H1 (cell line): ENCODE results near the gene ADPRHL1. TPM values are rescaled to one million over a fixed set of nuclear protein-coding genes. Genes with fewer than 3 reads are reported as not detected.

ENCODE experiments used
- CTCF ChIA-PET: fragments of 300-600 bp; sonication (Branson Sonifier 250); formaldehyde crosslinking; loops from one replicate; lab custom pipeline; 2021; ENCODE audit not compliant: partially characterized antibody; lab: Charles Lee
- POLR2A ChIA-PET: fragments of 300-600 bp; sonication (Branson Sonifier 250); formaldehyde crosslinking; loops from one replicate; lab custom pipeline; 2021; ENCODE audit warnings: inconsistent platforms; ENCODE audit not compliant: partially characterized antibody; lab: Charles Lee
- DNase-seq, 2 experiments: peaks; one replicate each; pipeline versions ENCODE4 v3.0.0 to v3.0.0-alpha.2; 2010 to 2022; ENCODE audit warnings: low spot score in 2 of 2, low read depth in 1 of 2, mixed read lengths in 1 of 2
- FAIRE-seq: peaks from 2 replicates; lab custom pipeline; 2011; peaks lifted over from hg19 to GRCh38; lab: Jason Lieb, UNC
- H2AFZ ChIP-seq: 2 replicates; pipeline ENCODE4 v1.8.1; 2012; ENCODE audit warnings: low read length, inconsistent platforms
- H2AK5ac ChIP-seq: 2 replicates; pipeline ENCODE4 v1.6.1; 2013; ENCODE audit warnings: low read depth, low read length
- H2BK120ac ChIP-seq: replicated peaks from 2 replicates; pipeline ENCODE3; 2013; ENCODE audit warnings: low read depth, low read length, inconsistent platforms
- H2BK12ac ChIP-seq: 2 replicates; pipeline ENCODE4 v1.6.1; 2013; ENCODE audit warnings: low read depth, low read length
- H2BK15ac ChIP-seq: 2 replicates; pipeline ENCODE4 v1.6.1; 2013; ENCODE audit warnings: low read length
- H2BK20ac ChIP-seq: 2 replicates; pipeline ENCODE4 v1.6.1; 2013; ENCODE audit warnings: low read length
- H2BK5ac ChIP-seq: 2 replicates; pipeline ENCODE4 v1.6.1; 2013; ENCODE audit warnings: low read depth, low read length
- H3K14ac ChIP-seq: 2 replicates; pipeline ENCODE4 v1.6.1; 2013; ENCODE audit warnings: inconsistent platforms; ENCODE audit not compliant: insufficient read length
- H3K18ac ChIP-seq: 2 replicates; pipeline ENCODE4 v1.6.1; 2013; ENCODE audit warnings: low read length; ENCODE audit errors: extremely low read depth
- H3K23ac ChIP-seq: 2 replicates; pipeline ENCODE4 v1.6.1; 2013; ENCODE audit warnings: inconsistent platforms; ENCODE audit not compliant: insufficient read length
- H3K23me2 ChIP-seq: 2 replicates; pipeline ENCODE4 v1.6.1; 2013; ENCODE audit warnings: low read depth, low read length
- H3K27ac ChIP-seq: 2 replicates; pipeline ENCODE4 v1.6.1; 2011; ENCODE audit warnings: low read depth, low read length, inconsistent platforms
- H3K27me3 ChIP-seq, 4 experiments: replicated peaks in 1 of 4; 1 replicate in 1 of 4; 2 replicates in 3 of 4; pipeline versions ENCODE4 v1.6.1 to v1.8.1; 2011 to 2013; ENCODE audit warnings: low read length in 3 of 4, mild to moderate bottlenecking in 3 of 4, inconsistent platforms in 2 of 4, mixed read lengths in 2 of 4, moderate library complexity in 1 of 4; ENCODE audit not compliant: control insufficient read depth in 3 of 4, insufficient read depth in 3 of 4; ENCODE audit errors: extremely low read depth in 1 of 4
- H3K36me3 ChIP-seq, 4 experiments: 2 replicates each; pipeline versions ENCODE4 v1.6.1 to v1.8.1; 2011 to 2013; ENCODE audit warnings: mild to moderate bottlenecking in 4 of 4, low read length in 3 of 4, moderate library complexity in 2 of 4, control low read depth in 1 of 4, inconsistent platforms in 1 of 4; ENCODE audit not compliant: insufficient read depth in 4 of 4, control insufficient read depth in 2 of 4
- H3K4ac ChIP-seq: replicated peaks from 2 replicates; pipeline ENCODE3; 2013; ENCODE audit warnings: low read length, low read depth, mixed read lengths, inconsistent platforms; ENCODE audit not compliant: insufficient read length
- H3K4me1 ChIP-seq, 4 experiments: replicated peaks in 1 of 4; 1 replicate in 1 of 4; 2 replicates in 3 of 4; pipeline versions ENCODE4 v1.6.1 to v1.8.1; 2011 to 2013; ENCODE audit warnings: low read length in 3 of 4, inconsistent platforms in 2 of 4, mixed read lengths in 1 of 4; ENCODE audit not compliant: insufficient read depth in 4 of 4, control insufficient read depth in 3 of 4
- H3K4me2 ChIP-seq, 2 experiments: 2 replicates each; pipeline versions ENCODE4 v1.6.1 to v1.8.1; 2011 to 2013; ENCODE audit warnings: low read depth in 2 of 2, low read length in 2 of 2, control low read depth in 1 of 2, inconsistent platforms in 1 of 2, mild to moderate bottlenecking in 1 of 2; ENCODE audit not compliant: insufficient read depth in 1 of 2
- H3K4me3 ChIP-seq, 4 experiments: fragments of 200-600, 300-600 bp in 1 of 4; sonication (generic), shearing (Covaris generic), sonication (Bioruptor Twin) in 1 of 4; 2 replicates each; pipeline versions ENCODE4 v1.5.1 to v1.8.1; 2011 to 2016; ENCODE audit warnings: low read length in 4 of 4, low read depth in 3 of 4, control low read depth in 2 of 4, inconsistent platforms in 2 of 4, mild to moderate bottlenecking in 2 of 4, mixed read lengths in 1 of 4, moderate library complexity in 1 of 4; ENCODE audit not compliant: insufficient read depth in 2 of 4; ENCODE audit errors: extremely low read depth in 1 of 4
- H3K56ac ChIP-seq: replicated peaks from 2 replicates; pipeline ENCODE3; 2013; ENCODE audit warnings: low read depth, mild to moderate bottlenecking, mixed read lengths, low read length, inconsistent platforms; ENCODE audit not compliant: insufficient read length
- H3K79me1 ChIP-seq: 2 replicates; pipeline ENCODE4 v1.6.1; 2013; ENCODE audit warnings: low read depth, low read length, control low read depth
- H3K79me2 ChIP-seq, 2 experiments: 2 replicates each; pipeline versions ENCODE4 v1.6.1 to v1.8.1; 2012 to 2013; ENCODE audit warnings: low read length in 2 of 2, mild to moderate bottlenecking in 2 of 2, inconsistent platforms in 1 of 2; ENCODE audit not compliant: insufficient read depth in 2 of 2, control insufficient read depth in 1 of 2
- H3K9ac ChIP-seq, 4 experiments: replicated peaks in 1 of 4; 1 replicate in 1 of 4; 2 replicates in 3 of 4; pipeline versions ENCODE4 v1.6.1 to v1.8.1; 2011 to 2013; ENCODE audit warnings: low read depth in 3 of 4, low read length in 3 of 4, control low read depth in 2 of 4, mild to moderate bottlenecking in 2 of 4, moderate library complexity in 2 of 4, inconsistent platforms in 1 of 4; ENCODE audit errors: extremely low read depth in 1 of 4
- H3K9me3 ChIP-seq, 2 experiments: 2 replicates each; pipeline versions ENCODE4 v1.6.1 to v1.8.1; 2012 to 2013; ENCODE audit warnings: mild to moderate bottlenecking in 2 of 2, moderate library complexity in 2 of 2, control low read depth in 1 of 2, inconsistent platforms in 1 of 2, low read depth in 1 of 2, low read length in 1 of 2, mixed read lengths in 1 of 2; ENCODE audit not compliant: insufficient read depth in 2 of 2
- H4K20me1 ChIP-seq, 2 experiments: replicated peaks in 1 of 2; 2 replicates each; pipeline versions ENCODE3 to v1.8.1; 2011 to 2013; ENCODE audit warnings: inconsistent platforms in 2 of 2, low read length in 2 of 2, mild to moderate bottlenecking in 1 of 2; ENCODE audit not compliant: insufficient read depth in 2 of 2, control insufficient read depth in 1 of 2
- H4K5ac ChIP-seq: 2 replicates; pipeline ENCODE4 v1.6.1; 2013; ENCODE audit warnings: low read length, low read depth, mixed read lengths, inconsistent platforms; ENCODE audit not compliant: insufficient read length
- H4K8ac ChIP-seq: 2 replicates; pipeline ENCODE4 v1.8.0; 2013; ENCODE audit warnings: mild to moderate bottlenecking, moderate library complexity, low read length, inconsistent platforms; ENCODE audit not compliant: insufficient read depth; ENCODE audit errors: extremely low read depth
- H4K91ac ChIP-seq: replicated peaks from 2 replicates; pipeline ENCODE3; 2013; ENCODE audit warnings: low read length, mixed read lengths, inconsistent platforms; ENCODE audit not compliant: insufficient read length
- BCL11A ChIP-seq, 2 experiments: IDR thresholded peaks; one replicate each; pipeline ENCODE4 v1.6.1; 2011; ENCODE audit warnings: low read depth in 2 of 2, low read length in 2 of 2, mild to moderate bottlenecking in 2 of 2
- EP300 ChIP-seq, 2 experiments: IDR thresholded peaks; 1 replicate in 1 of 2; 2 replicates in 1 of 2; pipeline ENCODE4 v1.6.1; 2011 to 2012; ENCODE audit warnings: low read depth in 2 of 2, low read length in 2 of 2, mild to moderate bottlenecking in 2 of 2, borderline replicate concordance in 1 of 2, inconsistent platforms in 1 of 2, moderate library complexity in 1 of 2
- GABPA ChIP-seq: IDR thresholded peaks from 2 replicates; pipeline ENCODE4 v1.6.1; 2011; ENCODE audit warnings: mild to moderate bottlenecking, low read length, moderate library complexity, borderline replicate concordance; ENCODE audit not compliant: insufficient read depth
- GTF2F1 ChIP-seq: IDR thresholded peaks from 2 replicates; pipeline ENCODE4 v1.6.1; 2012; ENCODE audit warnings: low read depth, low read length, improper control_type of control experiment, borderline replicate concordance
- KDM5A ChIP-seq: fragments of 200-600 bp; IDR thresholded peaks from 2 replicates; pipeline ENCODE4 v1.7.1; 2012; ENCODE audit warnings: mild to moderate bottlenecking, low read length, inconsistent platforms, mixed read lengths
- RXRA ChIP-seq: IDR thresholded peaks from 2 replicates; pipeline ENCODE4 v1.6.1; 2011; ENCODE audit warnings: low read depth, mild to moderate bottlenecking, low read length, moderate library complexity; ENCODE audit not compliant: insufficient read depth
- SAP30 ChIP-seq: fragments of 300-600 bp; sonication (generic); IDR thresholded peaks from 2 replicates; pipeline ENCODE4 v1.7.1; 2012; ENCODE audit warnings: low read length, moderate library complexity, mild to moderate bottlenecking, inconsistent platforms; ENCODE audit not compliant: insufficient read depth, insufficient replicate concordance
- TAF1 ChIP-seq: IDR thresholded peaks from 2 replicates; pipeline ENCODE4 v1.6.1; 2011; ENCODE audit warnings: mild to moderate bottlenecking, low read depth, low read length
- ZNF274 ChIP-seq: IDR thresholded peaks from 2 replicates; pipeline ENCODE4 v1.7.0; 2012; ENCODE audit warnings: low read length, borderline replicate concordance; ENCODE audit errors: extremely low read depth
- WGBS, 2 experiments: shearing (Covaris generic) in 1 of 2; methylation state at CpG; one replicate each; pipeline versions ENCODE4 v1.1.6 to v1.1.7; 2013 to 2015; ENCODE audit warnings: low lambda C conversion rate in 2 of 2, mixed read lengths in 2 of 2, inconsistent platforms in 1 of 2, low coverage in 1 of 2, missing lambda C conversion rate in 1 of 2; ENCODE audit not compliant: insufficient replicate concordance in 2 of 2, insufficient coverage in 1 of 2, insufficient read length in 1 of 2; ENCODE audit errors: extremely low coverage in 1 of 2, missing lambda C conversion rate in 1 of 2; 5-methylcytosine and 5-hydroxymethylcytosine counted together
- polyA plus RNA-seq, 7 experiments: library from polyadenylated mRNA; depleted of rRNA in 3 of 7; stranded (reverse) in 5 of 7; unstranded in 2 of 7; fragments of >200 nt in 5 of 7; fragments of 200-250 nt in 2 of 7; gene quantifications; 1 replicate in 5 of 7; 2 replicates in 1 of 7; 4 replicates in 1 of 7; pipeline versions ENCODE4 v1.2.1 to v1.2.3, GENCODE V29; 2011 to 2013; ENCODE audit warnings: missing spikeins in 2 of 7, mixed read lengths in 2 of 7
- total RNA-seq: library from RNA; stranded (reverse); fragmentation: NEBNext Ultra II Directional; extraction: Animal tissue kit (Norgen Biotek cat#: 25700); gene quantifications from 2 replicates; pipeline ENCODE4 v1.2.1, GENCODE V29; 2021
- TF ChIP-seq, protein P1 (sequence below): IDR thresholded peaks from 2 replicates; pipeline ENCODE4 v1.6.1; 2011; ENCODE audit warnings: low read depth, mild to moderate bottlenecking, low read length; ENCODE audit not compliant: insufficient read depth

The ADPRHL1 gene
- total and polyA plus RNA-seq, 2 of the 8 experiments (the other 6 are each of a cell fraction or from before 2014, with no cell fraction given), result 0.74 to 1.7 TPM

DNA sequence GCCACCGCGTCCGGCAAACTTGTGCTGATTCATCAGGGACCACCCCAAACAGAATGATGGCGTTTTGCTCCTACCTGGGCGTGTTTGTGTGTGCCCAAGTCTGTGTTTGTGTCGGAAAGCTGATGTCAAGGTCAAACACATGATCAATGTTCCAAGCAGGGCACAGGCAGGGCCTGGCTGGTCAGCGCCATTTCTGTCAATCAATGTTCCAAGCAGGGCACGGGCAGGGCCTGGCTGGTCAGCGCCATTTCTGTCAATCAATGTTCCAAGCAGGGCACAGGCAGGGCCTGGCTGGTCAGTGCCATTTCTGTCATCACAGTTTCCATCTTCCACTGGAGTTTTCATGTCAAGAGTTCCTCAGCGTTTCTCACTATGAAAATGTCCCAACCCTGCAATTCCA is 74.5 kb downstream of the ADPRHL1 start:
- H3K79me1 ChIP-seq, result no peaks in the 10 kb centered on the region
- no peak overlapping the region for H3K56ac ChIP-seq
- H2BK12ac ChIP-seq, result peak overlapping the region; percentile 97; the same call in 1 of the 2 replicates
- no peaks in the 10 kb centered on the region for H3K79me2 ChIP-seq
- H3K36me3 ChIP-seq, result no peaks in the 10 kb centered on the region; a peak in 1 of 8 replicates
- peak overlapping the region; percentile 90 for H2BK15ac ChIP-seq
- no peak overlapping the region for H3K23ac ChIP-seq
- H4K20me1 ChIP-seq, result no peaks in the 10 kb centered on the region
- H4K91ac ChIP-seq, result peak overlapping the region; percentile 58
- H3K9ac ChIP-seq, result no peak overlapping the region
- peak overlapping the region; percentile 86; the same call in 1 of the 2 replicates for H2AK5ac ChIP-seq
- H2BK120ac ChIP-seq, result no peak overlapping the region
- peaks cover 16 to 32% of the 10 kb centered on the region in 2 experiments for H3K9me3 ChIP-seq
- H2BK5ac ChIP-seq, result peak overlapping the region; percentile 87; the same call in 1 of the 2 replicates
- H3K4me2 ChIP-seq, result no peak overlapping the region
- H3K27ac ChIP-seq, result no peak overlapping the region
- ChIA-PET POLR2A (interaction anchor here (1.0 to 1.6 kb wide), 3 partner anchors 12 to 36 kb away, joined by 3 to 5 read pairs (median 3); no protein-coding TSS in a partner anchor), CTCF (interaction anchor here (1.2 to 1.8 kb wide), 3 partner anchors 9 to 12 kb away, joined by 3 to 8 read pairs (median 5); no protein-coding TSS in a partner anchor)
- no peak overlapping the region; the same call in 1 of the 2 replicates for H3K18ac ChIP-seq
- no peaks in the 10 kb centered on the region; the same call in 1 of the 2 replicates for H3K23me2 ChIP-seq
- H4K5ac ChIP-seq, result no peak overlapping the region
- peak overlapping the region; percentile 98 for H2BK20ac ChIP-seq
- FAIRE-seq (no peak), DNase-seq (no peak)
- H4K8ac ChIP-seq, result no peak overlapping the region; the same call in 1 of the 2 replicates
- H3K4ac ChIP-seq, result no peak overlapping the region
- H3K14ac ChIP-seq, result no peak overlapping the region
- no peaks in the 10 kb centered on the region for H3K27me3 ChIP-seq
- H2AFZ ChIP-seq, result no peak overlapping the region
- H3K4me1 ChIP-seq, result peaks cover 6 to 18% (median 11%) of the 10 kb centered on the region in 4 experiments
- H3K4me3 ChIP-seq, result no peak overlapping the region
- 96% methylated on average over 10 of the region's 10 CpGs; no CpG with 5 or more reads in 1 of the 2 experiments for WGBS, 2 experiments
- TF ChIP-seq RXRA (no peak), GTF2F1 (no peak), SAP30 (no peak), GABPA (no peak), BCL11A (IDR thresholded peaks at IDR 0.05; ENCODE audit: low read depth in 2 of 2, low read length in 2 of 2) (no peak), ZNF274 (no peak), KDM5A (no peak), TAF1 (no peak), EP300 (IDR thresholded peaks at IDR 0.05; ENCODE audit: borderline replicate concordance in 1 of 2, low read depth in 2 of 2, low read length in 2 of 2) (no peak)
- TF ChIP-seq, protein P1, sequence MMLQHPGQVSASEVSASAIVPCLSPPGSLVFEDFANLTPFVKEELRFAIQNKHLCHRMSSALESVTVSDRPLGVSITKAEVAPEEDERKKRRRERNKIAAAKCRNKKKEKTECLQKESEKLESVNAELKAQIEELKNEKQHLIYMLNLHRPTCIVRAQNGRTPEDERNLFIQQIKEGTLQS, result no peak
